GM19324 (cell line): Measurements from ENCODE around the gene THAP9.
"Not testable (repeated sequence)": the region's sequence is repeated elsewhere in the genome, so short reads cannot be mapped to it uniquely, and the experiment has no call there.

Source experiments
- ATAC-seq: cut with Tn5 transposase; IDR thresholded peaks from one replicate; pipeline ENCODE4 v1.9.1; 2021; ENCODE audit warnings: mild to moderate bottlenecking, moderate library complexity; ENCODE audit not compliant: unreplicated experiment, low FRiP score

Gene THAP9

GRCh38 chr4:82893942-82894341 is 6.6 kb upstream of the THAP9 start:
- no peak for ATAC-seq

DNA sequence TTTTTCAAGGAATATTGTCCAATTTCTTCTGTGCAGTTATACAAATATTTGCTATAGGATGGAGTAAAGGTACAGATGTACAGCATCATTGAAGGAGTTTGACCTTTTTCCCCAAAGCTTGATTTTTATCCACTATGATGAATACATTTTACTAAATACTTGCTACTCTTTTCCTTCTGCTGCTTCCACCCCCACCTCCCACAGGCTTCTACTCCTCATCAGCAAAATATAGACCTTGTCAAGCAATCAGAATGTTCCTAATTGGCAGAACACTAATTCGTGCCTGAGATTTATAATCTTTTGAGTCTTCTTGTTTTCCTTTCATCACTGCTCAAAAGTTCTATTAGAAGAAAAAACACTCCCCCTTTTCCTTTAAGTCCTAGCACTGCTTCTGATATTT is 3.8 kb upstream of the THAP9 start:
- ATAC-seq = no peak

DNA sequence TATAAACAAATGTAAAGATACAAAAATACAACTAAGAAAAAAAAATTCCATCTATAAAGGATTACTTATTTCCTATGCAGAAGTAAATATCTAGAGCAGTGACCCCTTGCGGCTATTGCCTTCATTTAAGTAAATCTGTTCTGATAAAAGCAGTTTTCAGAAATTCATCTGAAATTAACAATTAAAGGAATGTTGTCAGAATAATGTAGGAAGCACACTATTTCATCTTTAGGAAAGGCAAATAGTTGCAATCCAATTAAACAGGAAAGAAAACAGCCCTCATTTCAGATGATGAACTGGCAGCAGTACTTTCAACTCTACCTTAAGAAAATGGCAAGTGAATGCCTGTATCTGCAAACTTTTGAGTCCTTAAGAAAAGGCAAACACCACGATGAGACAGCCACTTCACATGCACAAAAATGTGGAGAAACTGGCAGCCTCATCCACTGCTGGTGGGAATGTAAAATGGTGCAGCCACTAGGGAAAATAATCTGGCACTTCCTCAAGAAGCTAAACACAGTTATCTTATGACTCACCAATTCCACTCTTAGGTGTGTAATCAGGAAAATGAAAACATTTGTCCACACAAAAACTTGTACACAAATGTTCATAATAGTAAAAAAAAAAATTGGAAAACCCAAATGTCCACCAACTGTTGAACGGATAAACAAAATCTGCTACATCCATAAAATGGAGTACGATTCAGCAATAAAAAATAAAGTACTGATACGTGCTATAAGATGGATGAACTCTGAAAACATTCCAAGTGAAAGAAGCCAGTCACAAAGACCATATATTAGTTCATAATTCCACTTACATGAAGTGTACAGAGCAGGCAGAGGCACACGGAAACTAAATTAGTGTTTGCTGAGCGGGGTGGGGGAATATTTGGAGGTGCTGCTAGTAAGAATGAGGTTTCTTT is 2.0 kb upstream of the THAP9 start:
- ATAC-seq = no peak

DNA sequence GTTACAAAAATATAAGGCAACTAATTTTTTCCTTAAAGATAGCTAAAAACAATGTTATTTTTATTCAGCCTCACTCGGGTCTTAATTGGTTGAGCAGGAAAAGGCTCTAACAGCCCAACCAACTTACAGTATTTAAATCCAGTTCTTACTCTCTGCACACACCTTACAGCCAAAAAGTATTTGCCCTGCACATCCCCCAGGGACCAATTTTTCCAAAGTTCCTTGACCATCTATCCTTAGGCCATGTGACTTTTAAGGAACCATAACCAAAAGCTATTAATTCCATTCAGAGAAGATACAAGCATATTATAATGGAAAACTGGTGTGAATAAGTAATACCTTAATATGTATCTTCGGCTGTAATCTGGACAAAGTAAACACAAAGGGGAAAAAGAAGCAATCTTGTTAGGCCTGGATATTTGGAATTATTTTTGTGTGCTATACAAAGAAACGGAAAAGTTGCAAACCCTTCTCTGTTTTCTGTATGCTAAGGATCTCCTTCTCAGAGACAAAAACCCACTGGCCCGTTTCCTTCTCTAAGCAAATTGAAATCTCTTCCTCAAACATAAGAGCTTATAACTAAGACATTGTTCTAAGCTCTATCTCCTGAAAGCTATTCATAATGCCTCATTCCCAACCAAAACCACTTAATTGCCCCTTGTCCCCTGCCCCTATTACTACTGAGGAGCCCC is 1.0 kb upstream of the THAP9 start:
- ATAC-seq = no peak

- ATAC-seq = peak; percentile 8
Observed at GRCh38 chr4:82900066-82900410, 497 bp upstream of the THAP9 start.

- no peak for ATAC-seq
Observed at GRCh38 chr4:82901183-82901718, 716 bp downstream of the THAP9 start.

GRCh38 chr4:82903737-82904136 is 3.2 kb downstream of the THAP9 start:
- no peak for ATAC-seq

GRCh38 chr4:82905205-82905604 is 4.7 kb downstream of the THAP9 start:
- peak; percentile 25 for ATAC-seq

- ATAC-seq = no peak
Observed at GRCh38 chr4:82906469-82906868, 5.9 kb downstream of the THAP9 start.

DNA sequence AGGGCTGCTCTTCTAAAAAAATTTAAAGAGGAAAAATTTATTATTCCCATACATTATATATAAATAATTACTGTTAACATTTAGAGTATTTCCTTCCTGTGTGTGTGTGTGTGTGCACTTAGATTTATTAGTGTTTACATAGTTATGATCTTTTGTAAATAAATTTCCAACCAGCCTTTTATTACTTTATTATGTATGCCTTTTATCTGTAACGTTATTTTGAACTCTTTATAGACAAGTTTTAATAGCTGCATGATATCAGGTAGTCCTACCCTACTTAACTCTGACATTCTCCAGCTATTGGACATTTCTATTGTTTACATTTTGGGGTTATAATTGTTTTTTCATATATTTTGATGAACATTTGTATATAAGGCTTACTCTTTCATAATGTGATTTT is 8.8 kb downstream of the THAP9 start:
- no peak for ATAC-seq

- no peak for ATAC-seq
Observed at GRCh38 chr4:82913305-82913704, 12.8 kb downstream of the THAP9 start.

- ATAC-seq = not testable (repeated sequence)
Observed at GRCh38 chr4:82913968-82914367, 13.4 kb downstream of the THAP9 start.

DNA sequence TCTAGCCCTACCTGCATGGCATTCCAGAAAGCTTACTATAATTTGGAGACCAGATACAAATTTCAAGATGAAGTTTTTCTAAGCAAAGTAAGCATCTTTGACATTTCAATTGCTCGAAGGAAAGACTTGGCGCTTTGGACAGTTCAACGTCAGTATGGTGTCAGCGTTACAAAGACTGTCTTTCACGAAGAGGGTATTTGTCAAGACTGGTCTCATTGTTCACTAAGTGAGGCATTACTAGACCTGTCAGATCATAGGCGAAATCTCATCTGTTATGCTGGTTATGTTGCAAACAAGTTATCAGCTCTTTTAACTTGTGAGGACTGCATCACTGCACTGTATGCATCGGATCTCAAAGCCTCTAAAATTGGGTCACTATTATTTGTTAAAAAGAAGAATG is 17.6 kb downstream of the THAP9 start:
- ATAC-seq = no peak

GRCh38 chr4:82919386-82919785 is 18.9 kb downstream of the THAP9 start:
- no peak for ATAC-seq

GRCh38 chr4:82921795-82922194 is 21.3 kb downstream of the THAP9 start:
- no peak for ATAC-seq

GRCh38 chr4:82930848-82931755 is 30.6 kb downstream of the THAP9 start:
- no peak for ATAC-seq

DNA sequence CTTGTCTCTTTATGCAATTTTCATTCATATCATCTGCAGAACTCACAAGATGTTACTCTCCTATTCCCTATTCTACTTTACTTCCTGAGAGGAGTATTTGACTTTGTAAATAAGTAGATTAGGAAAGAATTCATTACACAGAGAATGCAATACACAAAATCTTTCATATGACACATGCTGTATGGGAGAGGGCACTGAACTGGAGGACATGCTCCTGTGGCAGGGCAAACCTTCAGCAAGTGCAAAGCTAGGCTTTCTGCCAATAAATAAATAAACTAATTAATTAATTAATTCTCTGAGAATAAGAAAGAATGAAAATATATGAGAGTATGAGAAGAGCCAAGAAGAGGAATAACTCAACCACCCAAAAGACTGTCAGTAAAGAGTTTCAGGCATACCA is 33.9 kb downstream of the THAP9 start:
- no peak for ATAC-seq

DNA sequence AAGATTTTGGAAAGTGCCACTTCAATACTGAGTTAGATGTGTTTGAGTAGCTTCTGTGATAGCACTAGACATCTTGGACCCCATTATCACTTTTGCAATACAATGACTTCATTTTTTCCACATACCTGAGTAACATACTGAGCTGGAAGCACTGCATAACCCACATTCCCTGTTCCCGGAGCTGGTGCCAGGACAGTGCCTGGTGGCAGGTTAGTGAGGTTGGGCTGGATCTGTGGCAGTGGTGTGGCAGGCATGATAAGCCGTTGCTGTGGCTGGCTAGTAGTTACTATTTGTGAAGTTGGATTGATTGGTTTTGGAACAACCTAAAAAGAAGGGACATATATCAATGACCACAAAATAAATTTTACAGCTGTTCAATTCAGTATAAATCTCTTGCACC is 38.9 kb downstream of the THAP9 start:
- no peak for ATAC-seq

DNA sequence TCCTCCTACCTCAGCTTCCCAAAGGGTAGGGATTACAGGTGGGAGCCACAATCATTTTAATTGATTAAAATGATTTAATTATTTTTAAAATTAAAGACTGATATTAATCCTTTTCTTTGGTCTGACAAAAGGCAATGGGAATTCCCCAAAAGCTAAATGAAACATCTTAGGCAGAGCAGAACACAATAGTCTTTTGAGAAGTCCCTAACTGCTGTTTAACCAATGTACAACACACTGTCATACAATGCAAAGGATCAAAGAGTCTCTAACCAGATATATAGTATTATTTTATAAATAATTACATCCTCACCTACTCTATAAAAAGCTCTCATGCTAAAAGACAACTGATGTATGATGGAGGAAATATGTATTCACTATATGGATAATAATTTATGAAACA is 47.0 kb downstream of the THAP9 start:
- no peak for ATAC-seq

GRCh38 chr4:82948647-82949204 is 48.2 kb downstream of the THAP9 start:
- no peak for ATAC-seq
